Activated T-cell treated with anti-CD3 and anti-CD28 coated beads for 24 hours (primary cell): Measurements from ENCODE around the gene KMT2C.
"Not testable (repeated sequence)": the region's sequence is repeated elsewhere in the genome, so short reads cannot be mapped to it uniquely, and the experiment has no call there.

ENCODE experiments used
- DNase-seq: peaks from one replicate; pipeline ENCODE4 v3.0.0-alpha.2; 2020; ENCODE audit warnings: low read depth

KMT2C gene

GRCh38 chr7:152402384-152403250, 33.2 kb downstream of the KMT2C start:
- no peak for DNase-seq

GRCh38 chr7:152399344-152399743, 36.5 kb downstream of the KMT2C start:
- DNase-seq = no peak

- no peak for DNase-seq
Observed at GRCh38 chr7:152395112-152395511, 40.7 kb downstream of the KMT2C start.

GRCh38 chr7:152394214-152394613, 41.6 kb downstream of the KMT2C start:
- not testable (repeated sequence) for DNase-seq

- DNase-seq = no peak
Observed at GRCh38 chr7:152392254-152392653, 43.5 kb downstream of the KMT2C start.

DNA sequence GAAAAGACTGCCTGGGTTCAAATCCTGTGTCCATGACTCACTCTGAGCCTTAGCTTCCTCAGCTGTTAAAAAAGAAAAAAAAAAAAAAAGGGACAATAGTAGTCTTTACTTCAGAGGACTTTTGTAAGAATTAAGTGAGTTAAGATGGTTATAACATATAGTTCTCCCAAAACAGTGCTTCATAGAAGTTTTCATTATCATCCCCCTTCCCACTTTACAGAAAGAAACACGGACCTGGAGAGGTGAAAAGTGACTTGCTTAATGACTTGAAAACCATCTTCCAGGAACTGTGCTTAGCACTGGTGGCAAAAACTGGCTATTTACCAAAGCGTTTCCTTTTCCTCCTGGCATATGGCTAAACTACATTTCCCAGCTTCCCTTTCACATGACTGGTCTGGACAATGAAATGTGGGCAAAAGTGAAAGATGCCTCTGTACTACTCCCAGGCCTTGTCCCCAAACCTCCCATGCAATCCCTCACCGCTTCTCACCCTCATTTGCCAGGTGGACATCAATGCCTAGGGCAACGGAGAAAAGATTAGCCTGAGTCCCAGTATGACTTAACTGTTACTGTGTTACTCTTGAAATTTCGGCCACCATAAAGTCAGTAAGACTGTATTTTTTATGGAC, 49.6 kb downstream of the KMT2C start:
- DNase-seq = not testable (repeated sequence)

- DNase-seq = not testable (repeated sequence)
Observed at GRCh38 chr7:152384235-152385200, 51.3 kb downstream of the KMT2C start.

GRCh38 chr7:152383341-152384234, 52.2 kb downstream of the KMT2C start:
- DNase-seq = no peak

DNA sequence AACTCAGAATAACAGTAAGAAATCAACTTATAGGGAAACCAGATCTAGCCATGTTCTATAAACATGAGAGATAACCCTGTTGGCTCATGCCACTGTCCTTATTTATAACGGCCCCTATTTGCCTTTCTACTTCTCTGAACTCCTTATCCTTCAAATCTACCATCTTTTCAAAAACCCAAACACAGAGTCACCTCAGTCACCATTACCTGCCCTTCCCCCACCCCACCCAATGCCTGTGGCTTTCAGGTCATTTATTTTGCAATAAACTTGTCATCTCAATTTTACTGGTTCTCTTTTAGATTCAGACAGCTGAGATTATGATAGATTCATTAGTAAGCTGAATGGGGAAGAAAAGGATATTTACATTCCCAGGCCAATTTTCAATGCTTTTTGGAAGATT, 53.6 kb downstream of the KMT2C start:
- DNase-seq = no peak

DNA sequence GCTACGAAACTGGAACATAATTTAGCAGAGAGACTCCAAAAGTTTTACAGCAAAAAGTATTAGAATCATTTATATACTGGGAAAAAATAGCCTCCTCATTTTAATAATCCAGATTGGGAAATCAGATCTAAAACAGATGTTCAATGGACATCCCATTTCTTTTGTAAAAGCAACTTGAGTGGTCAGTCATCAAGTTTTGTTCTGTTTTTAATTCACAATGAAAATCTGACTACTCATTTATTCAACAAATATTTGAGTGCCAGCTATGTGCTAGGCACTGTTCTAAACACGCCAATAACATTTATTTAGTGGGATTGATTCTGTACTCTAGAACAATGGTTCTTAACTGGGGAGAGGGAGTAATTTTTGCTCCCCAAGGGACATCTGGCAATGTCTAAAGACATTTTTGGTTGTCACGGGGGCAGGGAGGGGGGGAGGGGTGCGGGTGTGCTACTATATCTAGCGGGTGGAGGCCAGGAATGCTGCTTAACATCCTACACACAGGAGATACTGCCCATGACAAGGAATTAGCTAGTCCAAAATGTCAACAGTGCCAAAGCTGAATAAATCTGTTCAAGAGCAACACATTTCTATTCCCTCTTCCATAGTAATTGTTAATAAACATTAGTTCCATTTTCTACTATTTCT, 54.7 kb downstream of the KMT2C start:
- not testable (repeated sequence) for DNase-seq

DNA sequence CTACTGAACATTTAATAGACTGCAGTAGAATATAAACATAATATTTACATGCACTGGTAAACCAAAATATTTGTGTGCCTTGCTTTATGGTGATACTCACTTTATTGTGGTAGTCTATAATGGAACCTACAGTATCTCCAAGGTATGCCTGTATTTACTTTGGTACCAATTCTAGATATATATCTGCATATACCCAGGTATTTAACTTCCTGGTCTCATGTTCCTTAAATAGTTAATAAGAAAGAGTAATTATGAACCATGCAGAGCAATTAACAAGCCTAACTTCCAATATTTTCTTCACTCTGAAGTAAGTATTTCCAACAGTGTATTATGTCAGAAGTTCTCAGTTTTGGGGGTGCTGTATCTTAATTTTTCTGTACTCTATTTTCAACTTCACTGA, 57.3 kb downstream of the KMT2C start:
- DNase-seq = not testable (repeated sequence)

- DNase-seq = not testable (repeated sequence)
Observed at GRCh38 chr7:152376716-152377484, 58.9 kb downstream of the KMT2C start.

- no peak for DNase-seq
Observed at GRCh38 chr7:152370297-152370696, 65.5 kb downstream of the KMT2C start.

DNA sequence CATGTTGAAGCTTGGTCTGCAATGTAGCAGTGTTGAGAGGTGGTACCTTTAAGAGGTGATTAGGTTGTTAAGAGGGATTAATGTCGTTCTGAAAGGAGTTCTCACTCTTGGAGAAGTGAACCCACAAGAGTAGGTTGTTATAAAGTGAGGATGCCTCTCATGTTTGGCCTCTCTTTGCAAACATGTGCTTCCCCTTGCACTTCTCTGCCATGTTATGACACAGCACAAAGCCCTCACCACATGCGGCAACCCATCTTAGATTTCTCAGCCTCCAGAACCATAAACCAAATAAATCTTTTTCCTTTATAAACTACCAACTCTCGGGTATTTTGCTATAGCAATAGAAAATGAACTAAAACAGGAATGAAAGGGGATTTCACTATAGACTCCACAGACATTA, 66.3 kb downstream of the KMT2C start:
- no peak for DNase-seq

- DNase-seq = no peak
Observed at GRCh38 chr7:152367170-152367569, 68.6 kb downstream of the KMT2C start.

GRCh38 chr7:152366662-152367061, 69.1 kb downstream of the KMT2C start:
- no peak for DNase-seq

DNA sequence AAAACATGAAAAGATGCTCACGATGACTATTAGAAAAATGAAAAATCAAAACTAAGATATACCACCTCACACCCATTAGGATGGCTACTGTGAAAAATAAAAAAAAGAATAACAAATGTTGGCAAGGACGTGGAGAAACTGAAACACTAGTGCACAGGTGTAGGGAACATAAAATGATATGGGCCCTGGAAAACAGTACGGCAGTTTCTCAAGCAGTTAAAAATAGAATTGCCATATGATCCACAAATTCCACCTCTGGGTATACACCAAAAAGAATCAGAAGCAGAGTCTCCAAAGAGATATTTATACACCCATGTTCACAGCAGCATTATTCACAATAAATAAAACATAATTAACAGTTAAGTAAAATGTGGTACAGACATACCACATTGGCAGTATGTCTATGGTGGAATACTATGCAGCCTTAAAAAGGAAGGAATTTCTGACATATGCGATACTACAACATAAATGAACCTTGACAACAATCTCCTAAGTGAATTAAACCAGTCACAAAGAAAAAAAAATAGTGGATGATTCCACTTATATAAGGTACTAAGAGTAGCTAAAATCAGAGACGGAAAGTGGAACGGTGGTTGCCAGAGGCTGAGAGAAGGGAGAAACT, 69.7 kb downstream of the KMT2C start:
- no peak for DNase-seq

DNA sequence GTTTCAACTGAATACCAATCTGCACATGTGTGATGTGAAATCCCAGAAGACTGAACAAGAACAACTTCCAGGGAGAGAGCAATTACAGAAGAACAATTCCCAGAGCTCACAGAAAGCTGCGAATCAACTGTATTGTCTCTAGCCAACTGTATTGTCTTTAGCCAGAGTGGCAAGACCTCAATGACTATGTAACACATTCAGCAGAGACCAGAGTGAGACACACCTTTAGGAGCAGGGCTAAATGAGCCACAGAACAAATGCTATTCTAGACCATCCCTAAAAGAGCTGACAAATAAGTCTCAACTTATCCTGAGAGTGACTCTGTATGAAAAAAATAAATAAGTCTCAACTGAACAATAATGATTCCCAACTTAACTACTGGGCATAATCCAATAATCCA, 72.0 kb downstream of the KMT2C start:
- DNase-seq = no peak

GRCh38 chr7:152362128-152362926, 73.5 kb downstream of the KMT2C start:
- DNase-seq = no peak
